UCSD-AML1 (cell line): ENCODE results near the gene EPHB1.

Source experiments
- DNase-seq: peaks from one replicate; lab custom pipeline; 2025; ENCODE audit not compliant: unreplicated experiment; lab: John Stamatoyannopoulos, UW

Gene EPHB1

GRCh38 chr3:134846911-134847317, 51.9 kb downstream of the EPHB1 start:
- DNase-seq = no peak

GRCh38 chr3:134847349-134847748, 52.3 kb downstream of the EPHB1 start:
- DNase-seq = no peak

GRCh38 chr3:134849561-134849960, 54.5 kb downstream of the EPHB1 start:
- no peak for DNase-seq

DNA sequence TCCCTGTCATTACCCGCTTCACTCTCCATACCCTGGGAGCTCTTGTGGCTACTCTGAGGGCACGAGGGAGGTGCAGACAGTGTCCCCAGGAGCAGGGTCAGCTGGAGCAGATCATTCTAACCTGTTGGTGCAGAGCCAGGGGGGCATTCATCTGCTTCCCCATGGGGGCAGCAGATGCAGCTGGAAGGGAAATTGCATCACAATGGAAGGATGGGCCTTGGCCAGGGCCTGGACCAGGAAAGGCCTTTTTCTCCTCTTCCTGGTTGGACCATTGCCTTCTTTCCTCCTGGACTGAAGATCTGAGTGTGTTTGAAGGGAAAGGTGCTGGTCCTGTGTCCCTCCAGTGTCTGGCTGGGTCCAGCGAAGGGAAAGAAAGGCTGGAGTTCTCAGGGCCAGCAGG, 55.7 kb downstream of the EPHB1 start:
- no peak for DNase-seq

- DNase-seq = no peak
Observed at GRCh38 chr3:134852132-134852531, 57.1 kb downstream of the EPHB1 start.

- DNase-seq = no peak
Observed at GRCh38 chr3:134852893-134853351, 57.9 kb downstream of the EPHB1 start.

GRCh38 chr3:134854254-134854653, 59.2 kb downstream of the EPHB1 start:
- DNase-seq = no peak

DNA sequence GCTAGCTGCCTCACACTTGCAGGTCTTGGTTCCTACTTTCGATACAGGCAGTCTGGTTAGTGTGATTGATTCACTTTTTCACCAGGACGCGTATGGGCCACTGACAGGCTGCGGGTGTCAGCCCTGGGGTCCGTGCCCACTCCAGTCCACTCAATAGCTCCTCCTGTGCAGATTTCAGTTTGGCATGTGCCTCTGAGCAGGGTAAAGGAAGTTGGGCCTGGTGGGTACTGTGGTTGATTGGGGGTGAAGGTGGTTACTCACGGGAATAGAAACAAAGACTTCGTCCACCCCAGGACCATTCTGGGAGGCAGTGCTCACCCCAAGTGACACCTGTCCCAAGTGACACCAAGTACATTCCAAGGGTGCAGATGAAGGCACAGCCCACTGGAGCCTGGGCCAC, 62.3 kb downstream of the EPHB1 start:
- DNase-seq = no peak

DNA sequence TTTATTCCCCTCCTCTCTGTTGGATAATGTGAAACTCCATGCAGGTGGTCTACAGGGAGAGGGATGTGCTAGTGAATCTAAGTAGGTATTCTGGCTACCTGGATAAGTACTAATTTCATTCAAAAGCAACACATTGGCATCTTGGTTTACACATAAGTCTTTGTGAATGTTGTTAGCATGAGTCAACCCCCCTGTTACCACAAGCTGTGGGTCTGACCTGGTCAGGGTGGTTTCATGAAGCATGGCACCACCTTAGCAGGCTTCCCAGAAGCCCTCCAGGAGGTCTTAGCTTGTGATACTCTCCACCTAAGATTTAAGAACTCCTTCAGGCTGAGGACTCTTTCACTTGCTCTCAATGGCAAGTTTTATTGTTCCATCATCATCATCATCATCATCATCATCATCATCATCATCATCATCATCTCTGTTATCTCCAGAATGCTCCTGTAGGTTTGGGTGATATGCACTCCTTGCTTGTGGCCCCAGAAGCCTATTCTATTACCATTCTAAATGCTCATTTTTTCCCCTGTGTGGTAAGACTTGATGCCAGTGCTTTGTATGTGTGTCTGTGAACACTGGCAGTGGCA, 62.8 kb downstream of the EPHB1 start:
- no peak for DNase-seq

GRCh38 chr3:134858441-134859035, 63.5 kb downstream of the EPHB1 start:
- DNase-seq = no peak

DNA sequence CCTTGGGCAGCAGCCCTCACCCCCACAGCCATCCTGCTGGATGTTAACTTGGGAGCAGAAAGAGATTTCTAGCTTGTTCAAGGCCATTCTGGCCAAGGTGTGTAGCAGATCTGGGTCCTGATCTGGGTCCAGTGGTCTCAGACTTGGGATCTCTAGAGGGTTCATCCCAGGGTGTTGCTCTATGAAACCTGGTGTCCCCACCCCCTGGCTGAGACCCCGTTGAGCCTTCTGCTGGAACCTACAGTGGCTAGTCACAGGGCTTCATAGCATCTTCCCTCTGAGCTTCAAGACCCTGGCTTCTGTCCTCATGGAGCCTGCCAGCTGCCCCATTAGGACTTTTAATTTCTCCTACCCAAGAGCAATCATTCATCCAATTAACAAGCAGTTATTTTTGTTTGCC, 64.3 kb downstream of the EPHB1 start:
- no peak for DNase-seq

DNA sequence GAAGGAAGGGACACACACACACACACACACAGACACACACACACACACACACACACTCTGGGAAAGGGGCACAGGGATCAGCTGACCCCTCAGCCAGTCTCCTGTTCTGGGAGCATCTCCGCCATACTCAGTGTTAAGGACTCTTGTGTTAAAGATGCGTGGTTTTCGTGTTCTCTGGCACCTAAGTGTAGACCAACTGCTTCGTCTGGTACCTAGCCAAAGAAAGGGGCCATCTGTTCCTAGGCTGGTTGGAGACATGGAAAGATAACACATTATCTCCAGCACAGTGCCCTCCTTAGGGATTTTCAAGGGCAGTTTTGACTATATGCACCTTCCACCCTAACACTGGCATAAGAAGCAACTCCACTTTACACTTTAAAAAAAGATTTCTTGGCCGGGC, 65.1 kb downstream of the EPHB1 start:
- no peak for DNase-seq

DNA sequence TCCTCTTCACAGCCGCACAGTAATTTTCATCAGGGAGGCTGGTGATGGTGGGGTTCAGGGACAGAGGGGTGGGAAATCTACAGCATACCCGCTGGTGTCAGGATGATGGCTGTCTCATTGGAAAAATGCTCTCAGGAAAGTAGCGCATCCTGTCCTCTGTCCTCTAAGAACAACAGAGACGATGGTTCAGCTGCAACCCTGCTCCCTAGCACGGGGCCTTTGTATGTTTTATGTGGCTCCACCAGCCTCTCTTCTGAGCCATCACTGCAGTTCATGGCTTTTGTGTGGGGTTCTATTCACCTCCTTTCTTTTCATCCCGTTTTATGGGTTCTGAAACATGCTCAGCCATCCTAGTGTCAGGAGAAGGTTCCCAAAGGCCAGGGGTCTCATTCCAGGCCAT, 68.9 kb downstream of the EPHB1 start:
- DNase-seq = no peak

- no peak for DNase-seq
Observed at GRCh38 chr3:134864636-134865035, 69.6 kb downstream of the EPHB1 start.

- no peak for DNase-seq
Observed at GRCh38 chr3:134867277-134867676, 72.2 kb downstream of the EPHB1 start.

DNA sequence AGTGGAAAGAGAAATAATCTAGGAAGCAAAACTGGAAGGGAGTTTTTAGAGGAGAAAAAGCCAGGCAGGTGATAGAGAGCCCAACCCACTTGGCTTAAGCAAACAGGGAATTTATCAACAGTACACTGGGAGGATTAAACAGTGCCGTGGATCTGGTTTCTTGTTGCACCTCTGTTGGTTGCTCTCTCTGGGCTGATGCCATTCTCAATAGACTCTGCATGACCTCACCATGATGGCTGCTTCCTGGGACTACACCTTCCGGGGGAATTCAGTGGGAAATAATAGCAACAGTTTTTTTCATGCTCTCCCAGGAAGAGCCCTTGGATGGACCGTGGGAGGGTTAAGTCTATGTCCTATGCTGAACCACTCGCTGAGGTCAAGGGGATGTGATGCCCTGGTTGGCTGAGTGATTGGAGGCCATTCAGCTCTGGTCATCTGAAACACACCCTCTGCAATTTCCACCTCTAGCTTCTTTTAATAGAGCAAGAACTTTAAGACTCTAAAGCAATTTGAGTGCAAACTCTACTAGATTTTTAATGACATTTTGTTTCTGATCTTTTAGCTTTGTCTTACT, 74.2 kb downstream of the EPHB1 start:
- no peak for DNase-seq

- no peak for DNase-seq
Observed at GRCh38 chr3:134871818-134872217, 76.8 kb downstream of the EPHB1 start.

GRCh38 chr3:134872440-134873388, 77.7 kb downstream of the EPHB1 start:
- DNase-seq = no peak

GRCh38 chr3:134873789-134874188, 78.7 kb downstream of the EPHB1 start:
- DNase-seq = no peak

DNA sequence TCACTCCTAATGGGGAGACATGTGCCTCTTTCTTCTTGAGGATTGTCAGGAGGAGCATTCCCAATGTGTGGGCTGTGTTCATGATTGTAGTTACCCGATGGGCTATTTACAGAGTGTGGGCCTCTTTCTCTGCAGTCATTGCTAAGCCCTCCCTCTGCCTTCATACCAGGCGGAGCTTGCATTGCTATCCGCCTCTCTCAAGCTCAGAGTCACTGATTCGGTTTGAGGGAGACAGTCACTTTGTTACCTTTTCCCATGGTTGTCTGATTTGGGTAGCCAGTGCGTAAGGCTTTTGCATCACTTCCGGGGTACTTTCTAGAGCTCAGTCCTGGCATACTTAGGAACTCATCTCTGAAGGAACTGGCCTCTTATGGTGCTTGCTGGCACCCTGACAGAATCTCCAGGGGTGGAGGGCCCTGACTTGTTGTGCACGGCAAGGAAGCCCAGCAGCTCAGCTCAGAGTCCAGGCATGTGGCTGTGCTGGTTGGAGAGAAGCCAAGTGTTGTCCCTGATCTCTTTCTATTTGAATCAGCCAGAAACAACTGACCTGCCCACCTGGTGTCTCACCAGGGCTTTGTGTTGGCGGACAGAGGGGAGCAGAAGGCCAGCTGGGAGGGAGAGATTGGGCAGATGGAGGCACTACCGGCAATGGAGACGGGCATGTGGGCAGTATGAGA, 79.8 kb downstream of the EPHB1 start:
- no peak for DNase-seq

- no peak for DNase-seq
Observed at GRCh38 chr3:134876836-134877235, 81.8 kb downstream of the EPHB1 start.
